Adrenal gland (tissue), 5 donors: ENCODE results near the gene ESRRB.

Source experiments
- CTCF ChIP-seq, 6 experiments: fragments of 450-650 bp in 4 of 6; fragments of 200-600 bp in 2 of 6; sonication (generic) in 1 of 6; IDR thresholded peaks; 1 replicate in 5 of 6; 2 replicates in 1 of 6; pipeline versions ENCODE4 v1.5.1 to v1.8.0; 2016 to 2021; ENCODE audit warnings: antibody characterized with exemption in 6 of 6, mild to moderate bottlenecking in 2 of 6, moderate library complexity in 1 of 6
- POLR2A ChIP-seq, 2 donors: fragments of 450-650 bp; IDR thresholded peaks; one replicate each; pipeline ENCODE4 v1.6.1; 2017; ENCODE audit warnings: antibody characterized with exemption in 2 of 2, mild to moderate bottlenecking in 2 of 2, moderate library complexity in 1 of 2
- donor health status: DM: no; HTN: no; CAD: no.

GRCh38 chr14:76430017-76430416 is 54.1 kb downstream of the ESRRB start:
- TF ChIP-seq CTCF (IDR thresholded peaks at IDR 0.05) (no peak), POLR2A (IDR thresholded peaks at IDR 0.05) (no peak)
